GM19455 (cell line): ENCODE measurements around the gene ANKRD42.

Experiments used
- ATAC-seq: cut with Tn5 transposase; IDR thresholded peaks from one replicate; pipeline ENCODE4 v1.9.1; 2021; ENCODE audit not compliant: unreplicated experiment

Gene ANKRD42

DNA sequence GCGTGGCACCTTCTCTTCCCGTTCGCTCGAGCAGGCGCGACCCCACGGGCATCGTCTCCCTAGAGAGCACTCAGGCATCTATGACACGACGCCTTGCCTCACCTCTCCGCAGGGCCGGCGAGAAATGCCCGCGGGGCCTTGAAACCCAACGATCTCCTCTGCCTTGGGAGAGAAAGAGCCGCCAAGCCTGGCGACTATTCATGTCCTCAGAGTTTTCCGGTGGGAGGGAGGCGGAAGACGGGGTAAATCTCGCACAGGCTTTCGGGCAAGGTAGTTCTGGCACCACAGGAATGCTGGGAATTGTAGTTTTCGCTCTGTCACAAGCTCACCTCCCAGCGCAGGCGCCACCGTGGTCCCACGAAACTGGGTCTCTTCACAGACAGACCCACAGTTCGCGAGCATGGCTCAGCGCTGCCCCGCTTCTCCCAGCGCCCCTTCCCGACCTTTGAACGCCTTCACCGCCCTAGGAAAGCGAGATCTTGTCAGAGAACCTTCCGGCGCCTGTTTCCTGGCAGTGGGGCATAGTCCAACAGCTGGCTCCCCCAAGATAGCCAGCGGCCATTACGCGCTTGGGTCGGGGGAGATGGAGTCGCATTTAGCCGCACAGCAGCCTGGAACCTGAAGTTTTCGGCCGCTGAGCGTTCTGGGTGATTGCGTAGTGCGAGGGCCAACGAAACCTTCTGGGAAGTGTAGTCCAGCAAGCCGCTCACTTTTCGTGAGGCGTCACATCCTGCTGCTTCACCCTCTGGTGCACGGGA is 92.4 kb downstream of the ANKRD42 start, which contains the start of gene CCDC90B:
Gene CCDC90B (minus strand): TSS at position 597 of the 758 bp plus-strand sequence. CDS start 395 bp downstream, at position 202.
- peak; percentile 90 for ATAC-seq

DNA sequence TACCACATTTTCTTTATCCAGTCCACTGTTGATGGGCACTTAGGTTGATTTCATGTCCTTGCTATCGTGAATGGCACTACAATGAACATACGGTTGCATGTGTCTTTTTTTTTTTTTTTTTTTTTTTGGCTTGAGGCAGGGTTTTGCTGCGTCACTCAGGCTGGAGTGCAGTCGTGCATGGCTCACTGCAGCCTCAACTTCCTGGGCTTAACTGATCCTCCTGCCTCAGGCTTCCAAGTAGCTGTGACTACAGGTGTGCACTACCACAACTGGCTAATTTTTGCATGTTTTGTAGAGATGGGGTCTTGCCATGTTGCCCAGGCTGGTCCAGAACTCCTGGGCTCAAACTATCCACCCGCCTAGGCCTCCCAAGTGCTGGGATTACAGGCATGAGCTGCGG is 94.1 kb downstream of the ANKRD42 start:
- no peak for ATAC-seq

GRCh38 chr11:83292709-83293456 is 99.4 kb downstream of the ANKRD42 start:
- ATAC-seq, result peak; percentile 66

DNA sequence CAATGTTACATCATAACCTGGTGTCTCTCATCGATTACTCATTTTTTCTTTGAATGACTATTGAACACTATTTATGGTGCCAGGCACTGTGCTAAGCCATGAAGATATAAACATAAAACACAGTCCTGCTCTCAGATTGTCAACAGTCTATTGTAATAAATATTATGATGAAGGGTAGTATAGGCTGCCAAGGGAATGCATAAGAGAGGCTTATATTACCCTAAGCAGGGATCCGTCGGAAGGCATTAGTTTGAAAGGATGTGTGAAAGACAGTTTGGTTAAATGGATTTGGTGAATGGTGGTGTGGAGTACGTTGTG is 99.9 kb downstream of the ANKRD42 start:
- no peak for ATAC-seq

DNA sequence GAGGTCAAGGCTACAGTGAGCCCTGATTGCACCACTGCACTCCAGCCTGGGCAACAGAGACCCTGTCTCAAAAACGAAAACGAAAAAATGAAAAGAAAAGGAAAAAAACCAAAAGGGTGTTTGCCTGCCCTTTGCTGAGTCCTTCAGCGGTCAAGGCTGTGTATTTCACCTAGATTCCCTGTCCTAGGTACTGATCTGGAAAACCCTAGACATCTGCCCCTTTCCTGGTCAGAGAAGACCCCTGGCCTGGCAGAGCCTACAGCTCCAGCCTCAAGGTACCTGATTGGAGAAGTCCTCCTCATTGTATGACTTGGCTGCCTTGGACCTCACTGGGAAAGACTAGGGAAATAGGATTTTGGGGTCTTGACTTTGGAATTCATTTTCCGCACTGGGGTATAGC is 100.7 kb downstream of the ANKRD42 start:
- ATAC-seq, result no peak
